Skeletal muscle satellite cell (primary cell): ENCODE results near the gene PPME1. TPM values are rescaled to one million over a fixed set of nuclear protein-coding genes. Genes with fewer than 3 reads are reported as not detected.
A peak's percentile ranks its signal among the peaks of the same experiment; 100 is the strongest.
"Not testable (repeated sequence)": the region's sequence is repeated elsewhere in the genome, so short reads cannot be mapped to it uniquely, and the experiment has no call there.

Experiments
- H3K27me3 ChIP-seq: 2 replicates; pipeline ENCODE4 v1.7.0; 2013; ENCODE audit warnings: low read length; ENCODE audit not compliant: control insufficient read depth, insufficient read depth
- H3K36me3 ChIP-seq: 2 replicates; pipeline ENCODE4 v1.7.0; 2013; ENCODE audit warnings: mild to moderate bottlenecking, control low read depth, low read length; ENCODE audit not compliant: insufficient read depth
- H3K4me1 ChIP-seq: 2 replicates; pipeline ENCODE4 v1.7.0; 2013; ENCODE audit warnings: low read length; ENCODE audit not compliant: control insufficient read depth, insufficient read depth
- H3K4me2 ChIP-seq: 2 replicates; pipeline ENCODE4 v1.7.0; 2013; ENCODE audit warnings: mild to moderate bottlenecking, low read length
- H3K4me3 ChIP-seq: 2 replicates; pipeline ENCODE4 v1.7.0; 2013; ENCODE audit warnings: low read length
- H3K9ac ChIP-seq: 2 replicates; pipeline ENCODE4 v1.7.0; 2013; ENCODE audit warnings: mild to moderate bottlenecking, low read depth, low read length, moderate library complexity
- H3K9me3 ChIP-seq: replicated peaks from 2 replicates; pipeline ENCODE4 v1.7.0; 2013; ENCODE audit warnings: mild to moderate bottlenecking, control low read depth, low read length
- total RNA-seq: library from RNA; depleted of rRNA; stranded (reverse); fragments of >200 nt; gene quantifications from 2 replicates; pipeline ENCODE4 v1.2.3, GENCODE V29; 2012; rRNA removed

The PPME1 gene, protein sequence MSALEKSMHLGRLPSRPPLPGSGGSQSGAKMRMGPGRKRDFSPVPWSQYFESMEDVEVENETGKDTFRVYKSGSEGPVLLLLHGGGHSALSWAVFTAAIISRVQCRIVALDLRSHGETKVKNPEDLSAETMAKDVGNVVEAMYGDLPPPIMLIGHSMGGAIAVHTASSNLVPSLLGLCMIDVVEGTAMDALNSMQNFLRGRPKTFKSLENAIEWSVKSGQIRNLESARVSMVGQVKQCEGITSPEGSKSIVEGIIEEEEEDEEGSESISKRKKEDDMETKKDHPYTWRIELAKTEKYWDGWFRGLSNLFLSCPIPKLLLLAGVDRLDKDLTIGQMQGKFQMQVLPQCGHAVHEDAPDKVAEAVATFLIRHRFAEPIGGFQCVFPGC
- 23.3 and 58.5 TPM in 2 replicates for total RNA-seq

GRCh38 chr11:74170694-74171629 lies at the start of gene PPME1, which contains the start of gene C2CD3:
Gene PPME1, plus strand, starts transcription at chr11:74171289. Its CDS starts 133 bp downstream, at chr11:74171422.
Gene C2CD3, minus strand, starts transcription at chr11:74171002. Its CDS starts 210 bp downstream, at chr11:74170792.
- Histone ChIP-seq H3K4me3 (peak within 1 kb of the TSS; percentile 82), H3K27me3 (no peaks in the 10 kb centered on the region), H3K4me2 (peak within 1 kb of the TSS; percentile 89), H3K4me1 (peaks cover 20% of the 10 kb centered on the region), H3K36me3 (peaks cover 8% of the 10 kb centered on the region), H3K9ac (peak within 1 kb of the TSS; percentile 91), H3K9me3 (no peaks in the 10 kb centered on the region)

- Histone ChIP-seq H3K27me3 (no peaks in the 10 kb centered on the region), H3K4me3 (no peak overlapping the region), H3K4me1 (no peaks in the 10 kb centered on the region), H3K36me3 (peaks cover 6% of the 10 kb centered on the region), H3K4me2 (no peak overlapping the region), H3K9ac (no peak overlapping the region), H3K9me3 (no peaks in the 10 kb centered on the region)
Measured at GRCh38 chr11:74121804-74122203, 49.3 kb upstream of the PPME1 start.

DNA sequence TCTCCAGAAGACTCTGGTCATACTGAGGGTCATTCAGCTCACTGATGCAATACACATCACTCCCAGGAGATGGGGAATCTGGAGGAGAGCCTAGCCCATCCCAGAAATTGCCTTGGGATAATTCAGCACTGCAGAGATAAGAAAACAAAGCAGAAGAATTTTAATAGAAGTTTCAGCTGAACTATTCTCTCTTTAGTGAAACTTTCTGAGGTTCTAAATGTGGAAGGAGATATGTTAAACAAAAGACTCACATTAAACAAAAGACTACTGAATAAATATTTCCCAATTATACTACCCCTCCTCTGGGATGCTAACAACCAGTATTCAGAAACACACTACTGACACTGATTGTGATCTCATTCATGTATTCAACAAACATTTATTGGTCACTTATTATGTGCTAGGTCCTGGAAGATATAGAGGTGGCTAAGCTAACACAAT lies 48.1 kb upstream of the PPME1 start:
- Histone ChIP-seq H3K4me2 (no peak overlapping the region), H3K9ac (no peak overlapping the region), H3K4me3 (no peak overlapping the region), H3K36me3 (peaks cover 6% of the 10 kb centered on the region), H3K9me3 (no peaks in the 10 kb centered on the region), H3K27me3 (no peaks in the 10 kb centered on the region), H3K4me1 (no peaks in the 10 kb centered on the region)

DNA sequence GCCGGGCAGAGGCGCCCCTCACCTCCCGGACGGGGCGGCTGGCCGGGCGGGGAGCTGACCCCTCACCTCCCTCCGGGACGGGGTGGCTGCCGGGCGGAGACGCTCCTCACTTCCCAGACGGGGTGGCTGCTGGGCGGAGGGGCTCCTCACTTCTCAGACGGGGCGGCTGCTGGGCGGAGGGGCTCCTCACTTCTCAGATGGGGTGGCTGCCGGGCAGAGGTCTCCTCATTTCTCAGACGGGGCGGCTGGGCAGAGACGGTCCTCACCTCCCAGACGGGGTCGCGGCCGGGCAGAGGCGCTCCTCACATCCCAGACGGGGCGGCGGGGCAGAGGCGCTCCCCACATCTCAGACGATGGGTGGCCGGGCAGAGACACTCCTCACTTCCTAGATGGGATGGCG lies 42.0 kb upstream of the PPME1 start:
- H3K9me3 ChIP-seq, H3K4me2 ChIP-seq, H3K9ac ChIP-seq, H3K4me3 ChIP-seq, H3K4me1 ChIP-seq, H3K27me3 ChIP-seq: not testable (repeated sequence)
- peaks cover 13% of the 10 kb centered on the region for H3K36me3 ChIP-seq

DNA sequence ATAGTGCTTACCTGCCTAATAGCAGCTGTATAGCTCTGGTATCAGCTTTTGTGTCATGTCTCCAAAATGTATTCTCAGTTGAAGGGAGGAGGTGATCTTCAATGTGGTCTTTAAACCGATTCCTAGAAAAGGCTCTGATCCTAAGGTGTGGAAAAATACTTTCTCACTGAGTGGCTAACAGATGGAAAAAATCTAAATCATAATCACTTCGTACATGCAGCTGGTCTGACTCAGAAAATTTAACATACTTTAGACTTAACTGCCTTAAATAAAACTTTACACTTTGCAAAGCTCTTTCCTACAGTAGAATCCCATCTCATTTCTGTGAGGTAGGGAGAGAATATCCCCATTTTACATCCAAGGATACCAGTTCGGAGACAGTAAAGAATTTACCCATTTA lies 38.3 kb upstream of the PPME1 start:
- Histone ChIP-seq H3K36me3 (peaks cover 19% of the 10 kb centered on the region), H3K4me2 (no peak overlapping the region), H3K9ac (no peak overlapping the region), H3K4me3 (no peak overlapping the region), H3K4me1 (peaks cover 18% of the 10 kb centered on the region), H3K9me3 (no peaks in the 10 kb centered on the region), H3K27me3 (no peaks in the 10 kb centered on the region)

DNA sequence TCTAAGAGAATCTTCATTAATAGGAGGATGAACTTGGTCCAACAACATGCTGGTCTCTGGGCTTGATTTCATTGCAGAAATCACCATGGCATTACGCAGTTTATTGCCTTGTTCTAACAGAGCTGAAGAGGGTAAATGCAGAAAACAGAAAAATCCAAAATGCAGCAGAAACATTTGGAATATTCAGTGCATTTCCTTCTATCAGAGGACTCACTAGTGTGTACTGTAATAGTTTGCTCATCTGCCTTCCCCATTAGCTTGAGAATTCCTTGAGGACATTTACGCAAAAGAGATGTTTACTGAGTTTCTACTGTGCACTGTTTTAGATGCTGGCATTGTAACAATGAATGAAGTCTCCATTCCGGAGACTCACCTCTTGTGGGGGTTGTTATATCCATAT lies 37.7 kb upstream of the PPME1 start:
- H3K9me3 ChIP-seq, result no peaks in the 10 kb centered on the region
- no peak overlapping the region for H3K4me2 ChIP-seq
- H3K27me3 ChIP-seq, result no peaks in the 10 kb centered on the region
- H3K4me1 ChIP-seq, result peaks cover 24% of the 10 kb centered on the region
- H3K9ac ChIP-seq, result no peak overlapping the region
- H3K4me3 ChIP-seq, result no peak overlapping the region
- H3K36me3 ChIP-seq, result peaks cover 19% of the 10 kb centered on the region

GRCh38 chr11:74134661-74135060 lies 36.4 kb upstream of the PPME1 start:
- no peak overlapping the region for H3K4me2 ChIP-seq
- H3K9me3 ChIP-seq, result no peaks in the 10 kb centered on the region
- no peak overlapping the region for H3K4me3 ChIP-seq
- no peak overlapping the region for H3K9ac ChIP-seq
- peaks cover 19% of the 10 kb centered on the region for H3K36me3 ChIP-seq
- H3K27me3 ChIP-seq, result no peaks in the 10 kb centered on the region
- H3K4me1 ChIP-seq, result peaks cover 35% of the 10 kb centered on the region

DNA sequence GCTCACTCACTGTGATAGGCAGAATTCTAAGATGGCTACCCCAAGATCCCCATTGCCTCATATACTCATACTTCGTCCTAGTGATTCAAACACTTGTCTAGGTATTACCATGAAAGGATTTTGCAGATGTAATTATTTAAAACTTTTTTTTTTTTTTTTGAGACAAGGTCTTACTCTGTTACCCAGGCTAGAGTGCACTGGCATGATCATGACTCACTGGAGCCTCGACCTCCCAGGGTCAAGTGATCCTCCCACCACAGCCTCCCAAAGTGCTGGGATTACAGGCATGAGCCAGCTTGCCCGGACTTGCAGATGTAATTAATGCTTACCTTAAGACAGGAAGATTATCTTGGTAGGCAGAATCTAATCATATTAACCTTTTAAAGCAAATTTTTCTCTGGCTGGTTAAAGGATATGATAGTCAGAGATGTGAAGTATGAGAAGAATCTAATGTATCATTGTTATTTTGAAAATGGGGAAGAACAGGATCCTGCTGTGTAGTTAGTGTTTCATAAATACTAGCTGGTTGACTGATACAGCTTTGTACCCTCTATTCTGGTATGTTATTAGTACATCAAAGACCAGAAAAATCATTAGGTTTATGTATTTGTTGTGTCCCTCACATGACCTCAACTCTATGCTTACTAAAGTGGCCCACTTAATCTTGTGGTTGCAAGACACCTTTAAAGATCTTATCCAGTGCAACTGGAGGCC lies 35.8 kb upstream of the PPME1 start:
- Histone ChIP-seq H3K4me3 (no peak overlapping the region), H3K4me1 (peaks cover 39% of the 10 kb centered on the region), H3K4me2 (no peak overlapping the region), H3K9me3 (no peaks in the 10 kb centered on the region), H3K9ac (no peak overlapping the region), H3K27me3 (no peaks in the 10 kb centered on the region), H3K36me3 (peaks cover 17% of the 10 kb centered on the region)

DNA sequence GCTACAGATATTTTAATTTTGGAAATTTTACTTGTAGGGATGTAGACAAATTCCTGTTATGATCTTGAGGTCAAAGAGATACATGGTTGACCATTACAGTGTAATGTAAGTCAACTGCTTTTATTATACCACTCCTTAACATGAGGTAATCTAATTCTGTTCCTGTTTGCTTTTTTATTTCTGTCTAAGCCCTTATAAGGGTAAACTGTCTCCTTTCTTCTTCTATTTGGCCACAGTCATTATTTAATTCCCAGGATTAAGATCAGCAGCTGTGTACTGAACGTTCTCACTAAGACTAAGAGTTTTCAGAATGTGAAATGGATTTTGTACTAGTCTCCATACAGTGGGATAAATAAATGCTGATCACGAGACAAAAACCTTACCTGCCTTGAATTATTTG lies 33.1 kb upstream of the PPME1 start:
- Histone ChIP-seq H3K27me3 (no peaks in the 10 kb centered on the region), H3K4me2 (peak overlapping the region; percentile 69), H3K4me1 (peaks cover 59% of the 10 kb centered on the region), H3K4me3 (no peak overlapping the region), H3K9ac (peak overlapping the region; percentile 77), H3K36me3 (peaks cover 13% of the 10 kb centered on the region), H3K9me3 (no peaks in the 10 kb centered on the region)

DNA sequence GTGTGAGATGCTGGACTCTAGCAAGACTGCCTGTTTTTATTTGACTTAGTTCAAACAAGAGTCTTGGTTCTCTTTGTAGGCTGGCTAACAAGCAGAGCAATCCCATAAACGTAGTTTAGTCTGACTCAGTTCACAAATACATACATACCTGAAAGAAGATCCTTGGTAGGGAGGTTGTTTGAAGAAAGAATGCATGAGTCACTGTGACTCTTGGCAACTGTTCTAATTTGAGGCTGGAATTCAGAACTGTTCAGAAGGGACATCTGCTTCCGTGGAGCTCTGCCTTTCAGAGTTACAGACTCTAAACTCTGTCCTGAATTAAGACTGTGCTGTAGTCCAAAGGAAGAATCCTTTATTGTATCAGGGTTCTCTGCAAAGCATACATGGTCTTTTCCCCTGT lies 32.5 kb upstream of the PPME1 start:
- H3K4me1 ChIP-seq, result peaks cover 60% of the 10 kb centered on the region
- H3K27me3 ChIP-seq, result no peaks in the 10 kb centered on the region
- peak overlapping the region; percentile 77 for H3K9ac ChIP-seq
- peak overlapping the region; percentile 22 for H3K4me3 ChIP-seq
- H3K36me3 ChIP-seq, result peaks cover 8% of the 10 kb centered on the region
- H3K9me3 ChIP-seq, result no peaks in the 10 kb centered on the region
- peak overlapping the region; percentile 69 for H3K4me2 ChIP-seq
